ENCODE measurements around the gene TRAPPC8. TPM values are rescaled to one million over a fixed set of nuclear protein-coding genes. Genes with fewer than 3 reads are reported as not detected.
"Not testable (repeated sequence)": the region's sequence is repeated elsewhere in the genome, so short reads cannot be mapped to it uniquely, and the experiment has no call there.

Gene TRAPPC8
- total and polyA plus RNA-seq, 7 donors = 17.1 to 36.8 (median 30.5) TPM

GRCh38 chr18:31837879-31838278, 105.0 kb downstream of the TRAPPC8 start:
- Histone ChIP-seq H3K4me3 (no peak overlapping the region), H3K27me3 (ENCODE audit: insufficient read depth in 3 of 3, low read length in 2 of 3) (no peaks in the 10 kb centered on the region), H3K4me1 (no peaks in the 10 kb centered on the region), H3K36me3 (ENCODE audit: insufficient read depth in 1 of 2, low read depth in 1 of 2) (peaks cover 3 to 92% of the 10 kb centered on the region in 2 donors), H3K27ac (no peak overlapping the region), H3K9me3 (peaks cover 3% of the 10 kb centered on the region)
- 98 to 99% (median 98%) methylated on average over 3 of the region's 3 CpGs for WGBS, 3 donors
- TF ChIP-seq, protein P1, sequence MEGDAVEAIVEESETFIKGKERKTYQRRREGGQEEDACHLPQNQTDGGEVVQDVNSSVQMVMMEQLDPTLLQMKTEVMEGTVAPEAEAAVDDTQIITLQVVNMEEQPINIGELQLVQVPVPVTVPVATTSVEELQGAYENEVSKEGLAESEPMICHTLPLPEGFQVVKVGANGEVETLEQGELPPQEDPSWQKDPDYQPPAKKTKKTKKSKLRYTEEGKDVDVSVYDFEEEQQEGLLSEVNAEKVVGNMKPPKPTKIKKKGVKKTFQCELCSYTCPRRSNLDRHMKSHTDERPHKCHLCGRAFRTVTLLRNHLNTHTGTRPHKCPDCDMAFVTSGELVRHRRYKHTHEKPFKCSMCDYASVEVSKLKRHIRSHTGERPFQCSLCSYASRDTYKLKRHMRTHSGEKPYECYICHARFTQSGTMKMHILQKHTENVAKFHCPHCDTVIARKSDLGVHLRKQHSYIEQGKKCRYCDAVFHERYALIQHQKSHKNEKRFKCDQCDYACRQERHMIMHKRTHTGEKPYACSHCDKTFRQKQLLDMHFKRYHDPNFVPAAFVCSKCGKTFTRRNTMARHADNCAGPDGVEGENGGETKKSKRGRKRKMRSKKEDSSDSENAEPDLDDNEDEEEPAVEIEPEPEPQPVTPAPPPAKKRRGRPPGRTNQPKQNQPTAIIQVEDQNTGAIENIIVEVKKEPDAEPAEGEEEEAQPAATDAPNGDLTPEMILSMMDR (IDR thresholded peaks at IDR 0.05) = no peak
- intact Hi-C loops (cut with DNase I) = no loop called here
- ATAC-seq (no peak), DNase-seq (no peak)

DNA sequence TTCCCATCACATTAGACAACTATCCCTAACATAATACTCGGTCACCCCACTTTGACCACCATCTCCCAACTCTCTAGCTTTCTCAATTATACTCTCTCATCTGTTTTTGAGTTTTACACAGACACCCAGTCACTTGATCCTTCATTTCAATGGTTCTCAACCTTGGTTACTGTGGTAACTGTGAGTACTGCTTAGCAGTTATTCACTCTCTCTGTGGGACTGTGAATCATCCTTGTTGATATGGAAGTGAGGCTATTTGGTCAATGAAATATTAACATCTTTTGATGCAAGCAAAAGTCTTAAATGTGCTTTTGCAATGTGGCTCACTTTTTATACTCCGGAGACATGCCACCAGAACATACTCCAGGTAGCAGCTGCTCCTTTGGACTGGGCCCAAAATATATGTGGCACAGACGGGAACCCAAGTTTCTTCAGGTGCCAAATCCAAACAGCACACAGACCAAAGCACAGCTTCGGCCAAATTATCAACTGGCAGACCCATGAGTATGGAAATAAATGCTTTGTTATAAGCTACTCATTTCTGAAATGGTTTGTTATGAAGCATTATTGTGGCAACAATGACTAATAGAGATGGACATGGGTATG, 107.3 kb downstream of the TRAPPC8 start:
- Histone ChIP-seq H3K27me3 (ENCODE audit: insufficient read depth in 3 of 3, low read length in 2 of 3) (no peaks in the 10 kb centered on the region), H3K4me1 (no peaks in the 10 kb centered on the region), H3K4me3 (no peak overlapping the region), H3K9me3 (peaks cover 3% of the 10 kb centered on the region), H3K27ac (no peak overlapping the region), H3K36me3 (ENCODE audit: insufficient read depth in 1 of 2, low read depth in 1 of 2) (peaks cover 4 to 94% of the 10 kb centered on the region in 2 donors)
- TF ChIP-seq, protein P1 (IDR thresholded peaks at IDR 0.05) = no peak
- ATAC-seq = peak in 1 of 4 donors; percentile 30
- intact Hi-C loops (cut with DNase I) = no loop called here
- WGBS, 3 donors = 49 to 55% (median 51%) methylated on average over 4 of the region's 4 CpGs
- no peak for DNase-seq

- DNase-seq = no peak
- Histone ChIP-seq H3K4me3 (no peak overlapping the region), H3K27me3 (ENCODE audit: insufficient read depth in 3 of 3, low read length in 2 of 3) (no peaks in the 10 kb centered on the region), H3K4me1 (no peaks in the 10 kb centered on the region), H3K36me3 (ENCODE audit: insufficient read depth in 1 of 2, low read depth in 1 of 2) (peaks cover 12 to 73% of the 10 kb centered on the region in 2 donors), H3K27ac (no peak overlapping the region), H3K9me3 (no peaks in the 10 kb centered on the region)
- TF ChIP-seq, protein P1 (IDR thresholded peaks at IDR 0.05) = no peak
- intact Hi-C loops (cut with DNase I) = no loop called here
- 93 to 100% (median 98%) methylated on average over 1 of the region's 1 CpG for WGBS, 3 donors
- no peak for ATAC-seq
Observed at GRCh38 chr18:31831903-31832302, 111.0 kb downstream of the TRAPPC8 start.

DNA sequence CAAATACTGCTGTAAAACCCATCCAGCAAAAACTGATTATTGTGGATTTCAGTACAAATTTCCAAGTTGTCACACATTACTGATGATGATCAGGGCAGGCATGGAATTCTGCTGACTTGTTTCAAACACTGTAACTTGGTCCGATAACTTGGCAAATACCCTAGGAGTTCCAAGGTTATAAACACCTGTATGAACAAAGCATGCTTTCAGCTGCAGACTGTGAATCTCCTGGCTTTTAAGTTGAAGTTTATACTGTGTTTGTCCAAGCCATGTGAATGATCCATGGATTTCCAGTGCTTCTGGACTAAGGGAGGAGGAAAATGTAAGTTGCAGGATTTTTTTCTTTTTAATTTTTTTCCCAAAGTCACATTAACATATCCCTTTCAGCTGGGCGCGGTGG, 112.2 kb downstream of the TRAPPC8 start:
- Histone ChIP-seq H3K4me3 (no peak overlapping the region), H3K27me3 (ENCODE audit: insufficient read depth in 3 of 3, low read length in 2 of 3) (no peaks in the 10 kb centered on the region), H3K36me3 (ENCODE audit: insufficient read depth in 1 of 2, low read depth in 1 of 2) (peaks cover 12 to 64% of the 10 kb centered on the region in 2 donors), H3K9me3 (no peaks in the 10 kb centered on the region), H3K27ac (no peak overlapping the region), H3K4me1 (no peaks in the 10 kb centered on the region)
- ATAC-seq (no peak), DNase-seq (no peak)
- TF ChIP-seq, protein P1 (IDR thresholded peaks at IDR 0.05) = no peak
- WGBS, 3 donors = 95 to 99% (median 97%) methylated on average over 3 of the region's 3 CpGs
- intact Hi-C loops (cut with DNase I) = no loop called here

DNA sequence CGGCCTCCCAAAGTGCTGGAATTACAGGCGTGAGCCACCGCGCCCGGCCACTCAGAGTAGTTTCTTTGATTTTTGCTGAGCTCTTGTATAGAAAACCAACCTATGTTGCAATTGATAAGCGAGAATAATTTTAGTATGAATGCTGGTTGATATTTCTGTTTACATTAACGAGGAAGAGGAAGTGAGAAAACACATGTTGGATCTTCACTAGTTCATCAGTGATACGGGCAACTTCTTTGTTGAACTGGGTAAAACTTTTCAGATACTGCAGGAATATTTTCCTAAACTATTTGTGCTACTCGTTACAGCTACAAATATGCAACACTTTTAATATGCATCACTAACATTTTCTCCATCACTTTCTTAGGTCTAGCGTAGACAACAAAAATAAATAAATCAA, 114.3 kb downstream of the TRAPPC8 start:
- Histone ChIP-seq H3K4me3 (no peak overlapping the region), H3K27ac (no peak overlapping the region), H3K27me3 (ENCODE audit: insufficient read depth in 3 of 3, low read length in 2 of 3) (no peaks in the 10 kb centered on the region), H3K4me1 (no peaks in the 10 kb centered on the region), H3K9me3 (no peaks in the 10 kb centered on the region), H3K36me3 (ENCODE audit: insufficient read depth in 1 of 2, low read depth in 1 of 2) (peaks cover 12 to 45% of the 10 kb centered on the region in 2 donors)
- DNase-seq = no peak
- TF ChIP-seq, protein P1 (IDR thresholded peaks at IDR 0.05) = no peak
- ATAC-seq = no peak
- intact Hi-C loops (cut with DNase I) = no loop called here
- 97 to 98% (median 97%) methylated on average over 10 of the region's 10 CpGs for WGBS, 3 donors

GRCh38 chr18:31826673-31827325, 116.1 kb downstream of the TRAPPC8 start:
- ATAC-seq; H3K27ac ChIP-seq; intact Hi-C loops (cut with DNase I); DNase-seq; H3K4me3 ChIP-seq; H3K27me3 ChIP-seq (ENCODE audit: insufficient read depth in 3 of 3, low read length in 2 of 3); H3K4me1 ChIP-seq; H3K9me3 ChIP-seq: not testable (repeated sequence)
- WGBS, 3 donors = 88 to 90% (median 88%) methylated on average over 10 of the region's 10 CpGs
- peaks cover 9 to 28% of the 10 kb centered on the region in 2 donors for H3K36me3 ChIP-seq (ENCODE audit: insufficient read depth in 1 of 2, low read depth in 1 of 2)

All from psoas muscle (tissue), 8 donors.